Ectodermal cell (in vitro differentiated cells): ENCODE results near the gene PBX1.

Source experiments
- H3K27ac ChIP-seq: 2 replicates; pipeline ENCODE4 v1.7.0; 2013; ENCODE audit warnings: mild to moderate bottlenecking, low read depth, low read length; ENCODE audit not compliant: insufficient read depth, poor library complexity, severe bottlenecking
- H3K27me3 ChIP-seq: 2 replicates; pipeline ENCODE4 v1.7.0; 2013; ENCODE audit warnings: mild to moderate bottlenecking, low read length; ENCODE audit not compliant: insufficient read depth, control insufficient read depth, poor library complexity, severe bottlenecking
- H3K36me3 ChIP-seq: one replicate; pipeline ENCODE4 v1.7.0; 2013; ENCODE audit warnings: low read length; ENCODE audit not compliant: control insufficient read depth, insufficient read depth
- H3K4me1 ChIP-seq: one replicate; pipeline ENCODE4 v1.7.0; 2013; ENCODE audit warnings: low read length; ENCODE audit not compliant: control insufficient read depth, insufficient read depth
- H3K4me3 ChIP-seq: 2 replicates; pipeline ENCODE4 v1.7.0; 2013; ENCODE audit warnings: low read depth, low read length, control low read depth; ENCODE audit not compliant: insufficient read depth
- H3K9me3 ChIP-seq: 2 replicates; pipeline ENCODE4 v1.7.0; 2013; ENCODE audit warnings: mild to moderate bottlenecking, low read length, moderate library complexity; ENCODE audit not compliant: control insufficient read depth
- WGBS, 2 experiments: methylation state at CpG; one replicate each; pipeline ENCODE4 v1.1.7; 2013; ENCODE audit warnings: missing lambda C conversion rate in 2 of 2; 5-methylcytosine and 5-hydroxymethylcytosine counted together

The PBX1 gene

GRCh38 chr1:164702664-164703063 lies 143.7 kb downstream of the PBX1 start:
- no peaks in the 10 kb centered on the region for H3K9me3 ChIP-seq
- H3K27me3 ChIP-seq, result no peaks in the 10 kb centered on the region
- H3K36me3 ChIP-seq, result no peaks in the 10 kb centered on the region
- peaks cover 7% of the 10 kb centered on the region for H3K4me1 ChIP-seq
- 90 to 96% methylated on average over 1 to 2 of the region's 2 CpGs for WGBS, 2 experiments
- H3K4me3 ChIP-seq, result no peak overlapping the region
- H3K27ac ChIP-seq, result no peak overlapping the region

GRCh38 chr1:164703463-164703862 lies 144.5 kb downstream of the PBX1 start:
- Histone ChIP-seq H3K27me3 (no peaks in the 10 kb centered on the region), H3K4me3 (no peak overlapping the region), H3K4me1 (peaks cover 10% of the 10 kb centered on the region), H3K27ac (no peak overlapping the region), H3K9me3 (no peaks in the 10 kb centered on the region), H3K36me3 (no peaks in the 10 kb centered on the region)
- WGBS, 2 experiments, result 87 to 92% methylated on average over 7 of the region's 7 CpGs

- Histone ChIP-seq H3K4me1 (peaks cover 10% of the 10 kb centered on the region), H3K4me3 (no peak overlapping the region), H3K36me3 (no peaks in the 10 kb centered on the region), H3K9me3 (no peaks in the 10 kb centered on the region), H3K27ac (no peak overlapping the region), H3K27me3 (no peaks in the 10 kb centered on the region)
- 73 to 80% methylated on average over 1 of the region's 1 CpG for WGBS, 2 experiments
These were observed 145.0 kb downstream of the PBX1 start for GRCh38 chr1:164703960-164704411.

- Histone ChIP-seq H3K4me1 (peaks cover 10% of the 10 kb centered on the region), H3K27me3 (no peaks in the 10 kb centered on the region), H3K4me3 (no peak overlapping the region), H3K9me3 (no peaks in the 10 kb centered on the region), H3K36me3 (no peaks in the 10 kb centered on the region), H3K27ac (no peak overlapping the region)
- 57 to 65% methylated on average over 1 of the region's 1 CpG for WGBS, 2 experiments
These were observed 146.0 kb downstream of the PBX1 start for GRCh38 chr1:164704954-164705353.

GRCh38 chr1:164706606-164706987 lies 147.6 kb downstream of the PBX1 start:
- no peak overlapping the region for H3K27ac ChIP-seq
- H3K36me3 ChIP-seq, result no peaks in the 10 kb centered on the region
- no peaks in the 10 kb centered on the region for H3K27me3 ChIP-seq
- no peak overlapping the region for H3K4me3 ChIP-seq
- peaks cover 12% of the 10 kb centered on the region for H3K4me1 ChIP-seq
- H3K9me3 ChIP-seq, result no peaks in the 10 kb centered on the region

GRCh38 chr1:164707868-164708331 lies 148.9 kb downstream of the PBX1 start:
- Histone ChIP-seq H3K4me1 (peaks cover 22% of the 10 kb centered on the region), H3K9me3 (no peaks in the 10 kb centered on the region), H3K4me3 (no peak overlapping the region), H3K36me3 (no peaks in the 10 kb centered on the region), H3K27ac (no peak overlapping the region), H3K27me3 (no peaks in the 10 kb centered on the region)
- 90 to 92% methylated on average over 8 of the region's 8 CpGs for WGBS, 2 experiments

GRCh38 chr1:164708596-164708995 lies 149.6 kb downstream of the PBX1 start:
- Histone ChIP-seq H3K27ac (no peak overlapping the region), H3K9me3 (no peaks in the 10 kb centered on the region), H3K27me3 (no peaks in the 10 kb centered on the region), H3K4me1 (peaks cover 28% of the 10 kb centered on the region), H3K4me3 (no peak overlapping the region), H3K36me3 (no peaks in the 10 kb centered on the region)
- WGBS, 2 experiments, result 80 to 100% methylated on average over 1 to 2 of the region's 3 CpGs

GRCh38 chr1:164709126-164709525 lies 150.1 kb downstream of the PBX1 start:
- peaks cover 28% of the 10 kb centered on the region for H3K4me1 ChIP-seq
- no peaks in the 10 kb centered on the region for H3K36me3 ChIP-seq
- no peaks in the 10 kb centered on the region for H3K27me3 ChIP-seq
- no peak overlapping the region for H3K4me3 ChIP-seq
- H3K27ac ChIP-seq, result no peak overlapping the region
- WGBS, 2 experiments, result 94 to 96% methylated on average over 4 of the region's 4 CpGs
- H3K9me3 ChIP-seq, result no peaks in the 10 kb centered on the region

- Histone ChIP-seq H3K4me1 (peaks cover 28% of the 10 kb centered on the region), H3K27ac (no peak overlapping the region), H3K4me3 (no peak overlapping the region), H3K36me3 (no peaks in the 10 kb centered on the region), H3K27me3 (no peaks in the 10 kb centered on the region), H3K9me3 (no peaks in the 10 kb centered on the region)
- WGBS, 2 experiments, result 94 to 96% methylated on average over 9 to 10 of the region's 10 CpGs
These were observed 150.7 kb downstream of the PBX1 start for GRCh38 chr1:164709541-164710278.

- WGBS, 2 experiments, result 85 to 87% methylated on average over 25 of the region's 25 CpGs
- Histone ChIP-seq H3K36me3 (no peaks in the 10 kb centered on the region), H3K27me3 (no peaks in the 10 kb centered on the region), H3K9me3 (no peaks in the 10 kb centered on the region), H3K4me3 (no peak overlapping the region), H3K27ac (no peak overlapping the region), H3K4me1 (peaks cover 24% of the 10 kb centered on the region)
These were observed 153.4 kb downstream of the PBX1 start for GRCh38 chr1:164712131-164713036.
